ENCODE measurements around the gene EEPD1. TPM values are rescaled to one million over a fixed set of nuclear protein-coding genes. Genes with fewer than 3 reads are reported as not detected.
A peak's percentile ranks its signal among the peaks of the same experiment; 100 is the strongest.

EEPD1 gene
- total and polyA plus RNA-seq, 2 donors (not counting 3 experiments of a cell fraction or from before 2014, with no cell fraction given), result 0.40 to 0.42 TPM

DNA sequence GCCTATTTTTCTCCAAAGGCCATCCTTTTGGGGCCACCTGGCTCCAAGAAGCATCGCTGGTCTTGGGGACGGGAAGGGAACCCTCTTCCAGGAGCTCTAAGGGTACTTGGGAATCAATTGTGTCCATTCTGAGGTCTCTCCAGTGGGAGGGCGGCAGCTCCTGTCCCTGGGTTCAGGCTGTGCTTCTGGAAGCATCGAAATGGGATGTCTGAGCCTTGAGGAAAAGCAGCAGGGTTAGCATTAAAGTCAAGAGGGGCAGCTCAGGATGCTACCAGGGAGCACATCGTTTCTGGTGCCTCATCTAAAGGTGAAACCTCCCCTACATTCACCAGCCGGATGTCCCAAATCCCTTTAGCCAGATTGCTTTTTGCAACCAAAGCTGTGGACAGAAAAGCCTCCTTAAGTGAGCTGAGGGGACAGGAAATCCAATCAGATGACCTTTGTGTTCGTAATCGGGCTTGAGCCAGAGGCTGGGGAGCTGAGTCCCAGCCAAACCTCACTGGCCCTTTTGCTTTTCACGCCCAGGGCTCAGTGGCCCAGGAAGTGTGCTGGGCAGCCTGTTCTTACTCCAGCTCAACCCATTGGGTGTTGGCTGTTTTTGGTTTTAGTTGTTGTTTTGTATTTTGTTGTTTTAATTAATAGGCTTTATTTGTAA, 147.8 kb downstream of the EEPD1 start:
- Histone ChIP-seq H3K4me3 (replicated peaks in 1 of 3; ENCODE audit: insufficient read depth in 1 of 3, low read depth in 1 of 3, low read length in 3 of 3) (no peak overlapping the region), H3K4me2 (ENCODE audit: insufficient read depth, low read length) (no peak overlapping the region), H4K20me1 (replicated peaks; ENCODE audit: control insufficient read depth, extremely low read depth, insufficient read depth, low read length) (no peaks in the 10 kb centered on the region), H2AFZ (ENCODE audit: low read depth, low read length) (no peak overlapping the region), H3K79me2 (ENCODE audit: control insufficient read depth, insufficient read depth, low read length) (no peaks in the 10 kb centered on the region), H3K4me1 (ENCODE audit: control insufficient read depth, extremely low read depth, insufficient read depth, low read length) (peaks cover 28% of the 10 kb centered on the region), H3K9ac (replicated peaks; ENCODE audit: extremely low read depth, insufficient read depth, low read length) (no peak overlapping the region), H3K36me3 (ENCODE audit: control insufficient read depth in 2 of 2, extremely low read depth in 1 of 2, insufficient read depth in 2 of 2, low read length in 2 of 2) (no peaks in the 10 kb centered on the region), H3K27ac (ENCODE audit: insufficient read depth, low read depth, low read length) (no peak overlapping the region), H3K9me3 (replicated peaks; ENCODE audit: control insufficient read depth, insufficient read depth, low read length) (no peaks in the 10 kb centered on the region), H3K9me1 (replicated peaks; ENCODE audit: control insufficient read depth, extremely low read depth, insufficient read depth, low read length) (no peaks in the 10 kb centered on the region), H3K27me3 (ENCODE audit: control insufficient read depth in 2 of 2, insufficient read depth in 2 of 2, low read length in 2 of 2) (no peaks in the 10 kb centered on the region)
- ChIA-PET POLR2A (no interaction called here), CTCF (interaction anchor here (0.9 to 11.7 kb wide), 9 partner anchors 9 to 384 kb away, joined by 3 to 115 read pairs (median 5); no protein-coding TSS in a partner anchor)
- BruUV-seq (replicated peaks), result no TSS peak
- dilution Hi-C loops (cut with MboI; ENCODE audit: extremely low pct_ligation_motif_present, low sequenced_read_pairs) (no loop called here), intact Hi-C loops (cut with micrococcal nuclease) (no loop called here)
- no peak for FAIRE-seq
- no peak for DNase-seq (ENCODE audit: low read depth, low spot score)
- TF ChIP-seq, protein P1, sequence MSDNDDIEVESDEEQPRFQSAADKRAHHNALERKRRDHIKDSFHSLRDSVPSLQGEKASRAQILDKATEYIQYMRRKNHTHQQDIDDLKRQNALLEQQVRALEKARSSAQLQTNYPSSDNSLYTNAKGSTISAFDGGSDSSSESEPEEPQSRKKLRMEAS (IDR thresholded peaks at IDR 0.05; ENCODE audit: insufficient read depth, insufficient read length), result no peak
- TF ChIP-seq EZH2 (IDR thresholded peaks at IDR 0.05; ENCODE audit: borderline replicate concordance, low read depth, low read length, severe bottlenecking), result no peak
- TF ChIP-seq MYC (IDR thresholded peaks at IDR 0.05; ENCODE audit: low read depth, low read length), result no peak

DNA sequence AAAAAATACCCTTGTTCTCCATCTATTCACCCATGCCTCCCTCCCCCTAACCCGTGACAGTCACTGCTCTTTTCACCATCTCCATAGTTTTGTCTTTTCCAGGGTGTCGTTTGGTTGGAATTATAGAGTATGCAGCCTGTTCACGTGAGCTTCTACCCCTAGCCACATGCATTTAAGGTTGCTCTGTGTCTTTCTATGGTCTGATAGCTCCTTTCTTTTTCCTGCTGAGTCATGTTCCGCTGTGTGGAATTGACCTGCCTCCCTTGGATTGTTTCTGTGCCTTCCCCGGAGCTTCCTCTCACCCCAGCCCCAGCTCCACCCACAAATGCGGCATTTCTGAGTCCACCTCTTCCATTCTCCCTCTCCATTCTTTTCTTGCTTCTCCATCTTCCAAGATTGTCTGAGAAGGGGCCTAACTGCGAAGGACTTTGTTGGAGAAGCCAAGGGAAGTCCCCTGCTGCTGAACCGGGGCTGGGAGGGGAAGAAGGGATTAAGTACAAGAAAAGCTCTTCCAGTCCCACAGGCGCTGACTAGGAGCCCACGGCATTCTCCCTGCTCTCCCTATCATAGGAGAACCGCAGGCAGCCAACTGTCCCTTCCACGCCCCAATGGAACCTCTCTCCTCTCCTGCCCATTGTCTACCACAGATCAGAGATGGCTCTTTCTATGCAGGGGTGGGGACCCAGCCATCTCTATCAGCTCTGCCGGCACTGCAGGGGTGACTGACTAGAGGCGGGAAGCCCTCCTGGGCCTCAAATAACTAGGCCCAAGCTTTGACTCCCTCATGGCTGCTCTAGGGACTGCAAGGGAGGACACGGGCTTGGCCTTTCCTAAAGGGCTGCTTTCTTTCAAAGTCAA, 149.1 kb downstream of the EEPD1 start:
- H3K79me2 ChIP-seq (ENCODE audit: control insufficient read depth, insufficient read depth, low read length), result no peaks in the 10 kb centered on the region
- no peak overlapping the region for H3K4me2 ChIP-seq (ENCODE audit: insufficient read depth, low read length)
- DNase-seq (ENCODE audit: low read depth, low spot score), result peak; percentile 4
- no peaks in the 10 kb centered on the region for H3K27me3 ChIP-seq (ENCODE audit: control insufficient read depth in 2 of 2, insufficient read depth in 2 of 2, low read length in 2 of 2)
- H3K4me3 ChIP-seq (replicated peaks in 1 of 3; ENCODE audit: insufficient read depth in 1 of 3, low read depth in 1 of 3, low read length in 3 of 3), result no peak overlapping the region
- TF ChIP-seq, protein P2, sequence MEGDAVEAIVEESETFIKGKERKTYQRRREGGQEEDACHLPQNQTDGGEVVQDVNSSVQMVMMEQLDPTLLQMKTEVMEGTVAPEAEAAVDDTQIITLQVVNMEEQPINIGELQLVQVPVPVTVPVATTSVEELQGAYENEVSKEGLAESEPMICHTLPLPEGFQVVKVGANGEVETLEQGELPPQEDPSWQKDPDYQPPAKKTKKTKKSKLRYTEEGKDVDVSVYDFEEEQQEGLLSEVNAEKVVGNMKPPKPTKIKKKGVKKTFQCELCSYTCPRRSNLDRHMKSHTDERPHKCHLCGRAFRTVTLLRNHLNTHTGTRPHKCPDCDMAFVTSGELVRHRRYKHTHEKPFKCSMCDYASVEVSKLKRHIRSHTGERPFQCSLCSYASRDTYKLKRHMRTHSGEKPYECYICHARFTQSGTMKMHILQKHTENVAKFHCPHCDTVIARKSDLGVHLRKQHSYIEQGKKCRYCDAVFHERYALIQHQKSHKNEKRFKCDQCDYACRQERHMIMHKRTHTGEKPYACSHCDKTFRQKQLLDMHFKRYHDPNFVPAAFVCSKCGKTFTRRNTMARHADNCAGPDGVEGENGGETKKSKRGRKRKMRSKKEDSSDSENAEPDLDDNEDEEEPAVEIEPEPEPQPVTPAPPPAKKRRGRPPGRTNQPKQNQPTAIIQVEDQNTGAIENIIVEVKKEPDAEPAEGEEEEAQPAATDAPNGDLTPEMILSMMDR (IDR thresholded peaks at IDR 0.05; ENCODE audit: extremely low read depth in 1 of 2, insufficient read depth in 1 of 2, low read depth in 1 of 2, low read length in 2 of 2), result no peak
- no peak for TF ChIP-seq JUN (IDR thresholded peaks at IDR 0.05; ENCODE audit: borderline replicate concordance, insufficient read depth, insufficient read length, low read depth)
- no peak for TF ChIP-seq GATA2 (IDR thresholded peaks at IDR 0.05; ENCODE audit: insufficient read depth, insufficient read length, low read depth, low read length)
- no peak for TF ChIP-seq MYC (IDR thresholded peaks at IDR 0.05; ENCODE audit: low read depth, low read length)
- no peak for TF ChIP-seq EZH2 (IDR thresholded peaks at IDR 0.05; ENCODE audit: borderline replicate concordance, low read depth, low read length, severe bottlenecking)
- no peak for TF ChIP-seq POLR2AphosphoS5 (IDR thresholded peaks at IDR 0.05; ENCODE audit: insufficient read depth, low read depth, low read length)
- TF ChIP-seq, protein P1 (IDR thresholded peaks at IDR 0.05; ENCODE audit: insufficient read depth, insufficient read length), result no peak
- no peak for TF ChIP-seq POLR2A (IDR thresholded peaks at IDR 0.05; ENCODE audit: low read depth, low read length)
- TF ChIP-seq FOS (IDR thresholded peaks at IDR 0.05; ENCODE audit: borderline replicate concordance, insufficient read depth, low read length), result no peak
- ChIA-PET POLR2A (no interaction called here), CTCF (interaction anchor here (0.7 to 11.7 kb wide), 7 partner anchors 10 to 385 kb away, joined by 3 to 115 read pairs (median 4); no protein-coding TSS in a partner anchor)
- H3K9ac ChIP-seq (replicated peaks; ENCODE audit: extremely low read depth, insufficient read depth, low read length), result peak overlapping the region; percentile 2
- H3K9me3 ChIP-seq (replicated peaks; ENCODE audit: control insufficient read depth, insufficient read depth, low read length), result no peaks in the 10 kb centered on the region
- no TSS peak for BruUV-seq (replicated peaks)
- no peaks in the 10 kb centered on the region for H3K36me3 ChIP-seq (ENCODE audit: control insufficient read depth in 2 of 2, extremely low read depth in 1 of 2, insufficient read depth in 2 of 2, low read length in 2 of 2)
- dilution Hi-C loops (cut with MboI; ENCODE audit: extremely low pct_ligation_motif_present, low sequenced_read_pairs), result no loop called here
- peaks cover 28% of the 10 kb centered on the region for H3K4me1 ChIP-seq (ENCODE audit: control insufficient read depth, extremely low read depth, insufficient read depth, low read length)
- intact Hi-C loops (cut with micrococcal nuclease), result loop anchor here (1.0 kb wide), 1 partner anchor 265 kb away; no protein-coding TSS in a partner anchor
- H3K9me1 ChIP-seq (replicated peaks; ENCODE audit: control insufficient read depth, extremely low read depth, insufficient read depth, low read length), result no peaks in the 10 kb centered on the region
- no peaks in the 10 kb centered on the region for H4K20me1 ChIP-seq (replicated peaks; ENCODE audit: control insufficient read depth, extremely low read depth, insufficient read depth, low read length)
- peak; percentile 47 for FAIRE-seq
- H2AFZ ChIP-seq (ENCODE audit: low read depth, low read length), result peak overlapping the region; percentile 70
- no peak overlapping the region for H3K27ac ChIP-seq (ENCODE audit: insufficient read depth, low read depth, low read length)
